Gastrocnemius medialis (tissue), 4 donors: ENCODE measurements around the gene ZKSCAN8. TPM values are rescaled to one million over a fixed set of nuclear protein-coding genes. Genes with fewer than 3 reads are reported as not detected.

Experiments used
- ATAC-seq, 2 donors: fragments of 150-250 bp; one replicate each; pipeline ENCODE4 v1.9.1; 2016
- DNase-seq, 2 donors: peaks; one replicate each; pipeline ENCODE4 v3.0.0-alpha.2; 2019
- H3K27ac ChIP-seq, 4 donors: fragments of 200-600 bp; sonication (generic); 1 replicate in 1 of 4; 2 replicates in 3 of 4; pipeline ENCODE4 v1.5.1; 2016 to 2018; ENCODE audit warnings: mild to moderate bottlenecking in 2 of 4, moderate library complexity in 1 of 4
- H3K27me3 ChIP-seq, 3 donors: fragments of 200-600 bp; sonication (generic) in 2 of 3; 1 replicate in 1 of 3; 2 replicates in 2 of 3; pipeline versions ENCODE4 v1.5.1 to v1.6.0; 2016 to 2019; ENCODE audit warnings: mild to moderate bottlenecking in 1 of 3, moderate library complexity in 1 of 3
- H3K36me3 ChIP-seq, 2 donors: fragments of 200-600 bp; sonication (generic) in 1 of 2; one replicate each; pipeline ENCODE4 v1.5.1; 2017 to 2018
- H3K4me1 ChIP-seq, 2 donors: fragments of 200-600 bp; sonication (generic) in 1 of 2; one replicate each; pipeline ENCODE4 v1.5.1; 2016 to 2017; ENCODE audit warnings: mild to moderate bottlenecking in 2 of 2
- H3K4me3 ChIP-seq, 4 donors: fragments of 200-600 bp; sonication (generic) in 3 of 4; 1 replicate in 1 of 4; 2 replicates in 3 of 4; pipeline ENCODE4 v1.5.1; 2016 to 2019; ENCODE audit warnings: mild to moderate bottlenecking in 2 of 4
- H3K9me3 ChIP-seq, 3 donors: fragments of 200-600 bp; sonication (generic) in 2 of 3; 1 replicate in 1 of 3; 2 replicates in 2 of 3; pipeline ENCODE4 v1.5.1; 2016 to 2019
- CTCF ChIP-seq, 5 experiments: fragments of 450-650 bp in 3 of 5; fragments of 200-600 bp in 2 of 5; sonication (generic) in 2 of 5; IDR thresholded peaks in 4 of 5; conservative IDR thresholded peaks in 1 of 5; 1 replicate in 4 of 5; 2 replicates in 1 of 5; pipeline ENCODE4 v1.5.1; 2016 to 2019; ENCODE audit warnings: antibody characterized with exemption in 5 of 5, mild to moderate bottlenecking in 3 of 5, moderate library complexity in 3 of 5
- POLR2A ChIP-seq, 2 donors: fragments of 450-650 bp; IDR thresholded peaks; one replicate each; pipeline ENCODE4 v1.6.1; 2017; ENCODE audit warnings: antibody characterized with exemption in 2 of 2, mild to moderate bottlenecking in 2 of 2, moderate library complexity in 2 of 2
- in situ Hi-C, 4 donors: fragments of 200-750 bp; cut with MboI; loops; one replicate each; pipeline versions ENCODE4 v1.15.0 to v1.8.0; 2017; ENCODE audit warnings: low sequenced_read_pairs in 4 of 4
- intact Hi-C: fragments of 100-400 bp; cut with DNase I; formaldehyde crosslinking; loops from one replicate; pipeline ENCODE4 v1.15.1; 2023; ENCODE audit warnings: low total_unique reads
- total RNA-seq, 4 donors: library from RNA; depleted of rRNA; stranded (reverse); fragments of >200 nt; gene quantifications; one replicate each; pipeline versions ENCODE4 v1.1.0 to v1.2.3, GENCODE V29; 2016

ZKSCAN8 gene
- total RNA-seq, 4 donors from 2014 or later: 6.6 to 10.4 (median 8.9) TPM

- in situ Hi-C loops: no loop called here
Observed at GRCh38 chr6:28167068-28167467, 25.4 kb downstream of the ZKSCAN8 start.

DNA sequence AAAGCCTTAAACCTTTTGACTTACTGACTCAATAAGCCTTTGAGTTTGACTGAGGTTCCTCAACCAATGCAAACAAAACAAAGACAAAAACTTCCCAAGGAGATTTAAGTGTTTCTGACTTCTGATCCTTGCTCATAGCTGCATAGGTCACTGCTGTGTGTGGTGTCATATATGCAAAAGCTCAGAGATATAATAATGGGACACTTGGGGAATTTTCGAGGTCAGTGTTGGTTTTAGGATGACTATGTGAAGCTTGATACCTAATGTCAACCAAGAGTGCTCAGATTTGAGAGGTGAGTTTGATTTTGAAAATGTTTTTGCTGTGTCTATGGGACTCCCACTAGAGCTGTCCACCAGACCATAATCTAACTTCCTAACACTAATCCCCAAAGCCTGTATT, 26.2 kb downstream of the ZKSCAN8 start:
- DNase-seq (no peak), ATAC-seq (no peak)
- peaks cover 0 to 30% of the 10 kb centered on the region in 2 donors for H3K36me3 ChIP-seq
- no peaks in the 10 kb centered on the region for H3K27me3 ChIP-seq
- H3K9me3 ChIP-seq: no peaks in the 10 kb centered on the region
- no peak for TF ChIP-seq POLR2A (IDR thresholded peaks at IDR 0.05)
- TF ChIP-seq CTCF (IDR thresholded peaks at IDR 0.05 in 4 of 5, conservative IDR thresholded peaks at IDR 0.05 in 1 of 5): no peak
- H3K4me3 ChIP-seq: no peak overlapping the region
- no peaks in the 10 kb centered on the region for H3K4me1 ChIP-seq
- no peak overlapping the region for H3K27ac ChIP-seq
- intact Hi-C loops: no loop called here
- in situ Hi-C loops: no loop called here

More at GRCh38 chr6:28167068-28167467, 25.4 kb downstream of the ZKSCAN8 start:
- TF ChIP-seq CTCF (IDR thresholded peaks at IDR 0.05 in 4 of 5, conservative IDR thresholded peaks at IDR 0.05 in 1 of 5) (no peak), POLR2A (IDR thresholded peaks at IDR 0.05) (no peak)
- Histone ChIP-seq H3K27me3 (no peaks in the 10 kb centered on the region), H3K4me1 (peaks cover 0 to 3% of the 10 kb centered on the region in 2 donors), H3K9me3 (no peaks in the 10 kb centered on the region), H3K27ac (no peak overlapping the region), H3K36me3 (peaks cover 0 to 22% of the 10 kb centered on the region in 2 donors), H3K4me3 (no peak overlapping the region)
- DNase-seq (no peak), ATAC-seq (no peak)
- intact Hi-C loops: no loop called here

- Histone ChIP-seq H3K4me1 (no peaks in the 10 kb centered on the region), H3K9me3 (no peaks in the 10 kb centered on the region), H3K4me3 (no peak overlapping the region), H3K27me3 (no peaks in the 10 kb centered on the region), H3K27ac (no peak overlapping the region), H3K36me3 (peaks cover 0 to 32% of the 10 kb centered on the region in 2 donors)
- ATAC-seq (no peak), DNase-seq (no peak)
- in situ Hi-C loops (no loop called here), intact Hi-C loops (no loop called here)
- TF ChIP-seq POLR2A (IDR thresholded peaks at IDR 0.05) (no peak), CTCF (IDR thresholded peaks at IDR 0.05 in 4 of 5, conservative IDR thresholded peaks at IDR 0.05 in 1 of 5) (no peak)
Observed at GRCh38 chr6:28171271-28171670, 29.6 kb downstream of the ZKSCAN8 start.

GRCh38 chr6:28172006-28172405, 30.3 kb downstream of the ZKSCAN8 start:
- peaks cover 0 to 32% of the 10 kb centered on the region in 2 donors for H3K36me3 ChIP-seq
- no peaks in the 10 kb centered on the region for H3K27me3 ChIP-seq
- H3K4me1 ChIP-seq: no peaks in the 10 kb centered on the region
- H3K27ac ChIP-seq: no peak overlapping the region
- ATAC-seq: no peak
- in situ Hi-C loops (no loop called here), intact Hi-C loops (no loop called here)
- H3K9me3 ChIP-seq: no peaks in the 10 kb centered on the region
- H3K4me3 ChIP-seq: no peak overlapping the region
- DNase-seq: no peak
- TF ChIP-seq POLR2A (IDR thresholded peaks at IDR 0.05) (no peak), CTCF (IDR thresholded peaks at IDR 0.05 in 4 of 5, conservative IDR thresholded peaks at IDR 0.05 in 1 of 5) (no peak)

- intact Hi-C loops (no loop called here), in situ Hi-C loops (no loop called here)
- Histone ChIP-seq H3K27me3 (no peaks in the 10 kb centered on the region), H3K27ac (no peak overlapping the region), H3K36me3 (peaks cover 0 to 13% of the 10 kb centered on the region in 2 donors), H3K4me3 (no peak overlapping the region), H3K9me3 (no peaks in the 10 kb centered on the region), H3K4me1 (no peaks in the 10 kb centered on the region)
- DNase-seq (no peak), ATAC-seq (no peak)
- TF ChIP-seq POLR2A (IDR thresholded peaks at IDR 0.05) (no peak), CTCF (IDR thresholded peaks at IDR 0.05 in 4 of 5, conservative IDR thresholded peaks at IDR 0.05 in 1 of 5) (no peak)
Observed at GRCh38 chr6:28176373-28176772, 34.7 kb downstream of the ZKSCAN8 start.
